AG10803 (cell line): ENCODE data around the gene KHSRP.

Experiments used
- DNase-seq: peaks from one replicate; pipeline ENCODE4 v3.0.0; 2010; ENCODE audit warnings: low read depth
- H3K4me3 ChIP-seq: 2 replicates; pipeline ENCODE4 v1.5.1; 2011; ENCODE audit warnings: mild to moderate bottlenecking, low read length, control low read depth
- TF ChIP-seq, protein P1 (sequence below): conservative IDR thresholded peaks from 2 replicates; pipeline ENCODE4 v1.5.1; 2011; ENCODE audit warnings: mild to moderate bottlenecking, low read length, control low read depth, inconsistent platforms

Gene KHSRP

GRCh38 chr19:6374711-6375410 is 49.8 kb downstream of the KHSRP start:
- no peak for DNase-seq
- TF ChIP-seq, protein P1, sequence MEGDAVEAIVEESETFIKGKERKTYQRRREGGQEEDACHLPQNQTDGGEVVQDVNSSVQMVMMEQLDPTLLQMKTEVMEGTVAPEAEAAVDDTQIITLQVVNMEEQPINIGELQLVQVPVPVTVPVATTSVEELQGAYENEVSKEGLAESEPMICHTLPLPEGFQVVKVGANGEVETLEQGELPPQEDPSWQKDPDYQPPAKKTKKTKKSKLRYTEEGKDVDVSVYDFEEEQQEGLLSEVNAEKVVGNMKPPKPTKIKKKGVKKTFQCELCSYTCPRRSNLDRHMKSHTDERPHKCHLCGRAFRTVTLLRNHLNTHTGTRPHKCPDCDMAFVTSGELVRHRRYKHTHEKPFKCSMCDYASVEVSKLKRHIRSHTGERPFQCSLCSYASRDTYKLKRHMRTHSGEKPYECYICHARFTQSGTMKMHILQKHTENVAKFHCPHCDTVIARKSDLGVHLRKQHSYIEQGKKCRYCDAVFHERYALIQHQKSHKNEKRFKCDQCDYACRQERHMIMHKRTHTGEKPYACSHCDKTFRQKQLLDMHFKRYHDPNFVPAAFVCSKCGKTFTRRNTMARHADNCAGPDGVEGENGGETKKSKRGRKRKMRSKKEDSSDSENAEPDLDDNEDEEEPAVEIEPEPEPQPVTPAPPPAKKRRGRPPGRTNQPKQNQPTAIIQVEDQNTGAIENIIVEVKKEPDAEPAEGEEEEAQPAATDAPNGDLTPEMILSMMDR: no peak
- H3K4me3 ChIP-seq: no peak overlapping the region

GRCh38 chr19:6374161-6374709 is 50.4 kb downstream of the KHSRP start:
- DNase-seq: no peak
- peak overlapping the region; percentile 65 for H3K4me3 ChIP-seq
- TF ChIP-seq, protein P1: no peak

- TF ChIP-seq, protein P1: no peak
- no peak for DNase-seq
- H3K4me3 ChIP-seq: peak overlapping the region; percentile 65
Measured at GRCh38 chr19:6373813-6374108, 50.9 kb downstream of the KHSRP start.

DNA sequence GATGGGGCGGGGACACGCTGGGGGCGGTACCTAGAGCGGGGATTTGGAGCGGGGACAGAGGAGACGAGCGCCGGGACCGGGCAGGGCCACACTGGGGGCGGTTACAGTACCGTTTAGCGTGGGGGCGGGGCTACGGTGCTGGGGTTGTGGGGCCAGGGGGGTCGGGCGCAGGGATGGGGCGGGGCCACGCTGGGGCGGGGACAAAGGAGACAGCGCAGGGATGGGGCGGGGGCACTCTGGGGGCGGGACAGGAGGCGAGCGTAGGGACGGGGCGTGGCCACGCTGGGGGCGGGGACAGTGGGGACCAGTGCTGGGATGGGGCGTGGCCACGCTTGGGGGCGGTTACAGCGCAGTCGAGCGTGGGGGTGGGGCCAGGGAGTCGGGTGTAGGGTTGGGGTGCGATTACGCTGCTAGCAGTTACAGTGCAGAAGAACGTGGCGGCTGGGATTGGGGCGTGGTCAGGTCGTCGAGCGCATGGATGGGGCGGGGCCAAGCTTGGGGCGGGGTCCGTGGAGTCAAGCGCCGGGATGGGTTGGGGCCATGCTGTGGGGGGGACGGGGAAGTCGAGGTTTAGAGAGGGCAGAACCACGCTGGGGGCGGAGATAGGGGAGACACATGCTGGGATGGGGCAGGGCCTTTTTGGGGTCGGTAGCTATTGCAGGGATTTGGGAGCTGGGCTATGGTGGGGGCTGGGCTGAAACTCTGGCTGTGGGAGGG is 51.4 kb downstream of the KHSRP start:
- peak; percentile 97 for DNase-seq
- peak overlapping the region; percentile 74 for H3K4me3 ChIP-seq
- TF ChIP-seq, protein P1: no peak

GRCh38 chr19:6372594-6373095 is 52.0 kb downstream of the KHSRP start, which contains the start of gene ALKBH7:
TSS of gene ALKBH7 (plus strand) at chr19:6372794. CDS start at chr19:6372821, 27 bp downstream.
- TF ChIP-seq, protein P1: no peak
- H3K4me3 ChIP-seq: peak within 1 kb of the TSS; percentile 74
- peak; percentile 100 for DNase-seq

DNA sequence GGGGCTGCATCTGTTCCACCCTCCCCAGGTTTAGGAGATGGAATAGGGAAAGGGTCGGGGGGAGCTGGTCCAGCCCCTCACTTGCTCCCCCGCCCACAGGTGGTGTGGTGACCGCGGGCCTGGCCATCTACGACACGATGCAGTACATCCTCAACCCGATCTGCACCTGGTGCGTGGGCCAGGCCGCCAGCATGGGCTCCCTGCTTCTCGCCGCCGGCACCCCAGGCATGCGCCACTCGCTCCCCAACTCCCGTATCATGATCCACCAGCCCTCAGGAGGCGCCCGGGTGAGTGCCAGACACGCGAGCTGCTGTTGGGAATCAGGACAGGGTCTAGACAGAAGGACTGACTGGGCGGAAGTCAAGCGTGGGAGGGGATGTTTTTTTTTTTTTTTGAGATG is 60.3 kb downstream of the KHSRP start:
- TF ChIP-seq, protein P1: no peak
- DNase-seq: no peak
- H3K4me3 ChIP-seq: no peak overlapping the region
